ENCODE measurements around the gene THSD7A. TPM values are rescaled to one million over a fixed set of nuclear protein-coding genes. Genes with fewer than 3 reads are reported as not detected.

Gene THSD7A
- total RNA-seq, 2 experiments from 2014 or later: not detected

DNA sequence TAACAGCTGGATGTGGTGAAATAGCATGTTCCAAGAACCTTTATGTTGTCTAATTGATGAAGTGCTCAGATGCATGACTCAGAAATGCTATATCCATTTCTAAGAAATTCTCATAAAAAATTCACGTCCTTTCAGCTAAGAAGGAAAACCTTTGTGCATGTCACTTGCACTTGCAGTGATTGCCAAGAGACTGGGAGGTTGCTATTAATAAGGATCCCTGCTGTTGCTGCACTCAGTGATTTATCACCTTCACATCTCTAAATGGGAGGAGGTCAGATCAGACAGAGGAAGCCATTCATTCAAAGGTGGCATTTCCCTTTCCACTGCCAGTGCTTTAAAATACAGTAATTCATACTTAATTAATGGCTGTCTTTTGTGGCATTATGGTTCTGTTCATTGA lies 89.5 kb downstream of the THSD7A start:
- ChIA-PET CTCF (no interaction called here), POLR2A (no interaction called here)
- Mint-ChIP-seq H3K27ac (no peak overlapping the region), H3K27me3 (no peaks in the 10 kb centered on the region), H3K4me3 (no peak overlapping the region), H3K36me3 (no peaks in the 10 kb centered on the region), H3K4me1 (ENCODE audit: low read depth) (no peaks in the 10 kb centered on the region), H3K9me3 (peaks cover 2% of the 10 kb centered on the region)
- intact Hi-C loops (cut with micrococcal nuclease): no loop called here
- DNase-seq: no peak

DNA sequence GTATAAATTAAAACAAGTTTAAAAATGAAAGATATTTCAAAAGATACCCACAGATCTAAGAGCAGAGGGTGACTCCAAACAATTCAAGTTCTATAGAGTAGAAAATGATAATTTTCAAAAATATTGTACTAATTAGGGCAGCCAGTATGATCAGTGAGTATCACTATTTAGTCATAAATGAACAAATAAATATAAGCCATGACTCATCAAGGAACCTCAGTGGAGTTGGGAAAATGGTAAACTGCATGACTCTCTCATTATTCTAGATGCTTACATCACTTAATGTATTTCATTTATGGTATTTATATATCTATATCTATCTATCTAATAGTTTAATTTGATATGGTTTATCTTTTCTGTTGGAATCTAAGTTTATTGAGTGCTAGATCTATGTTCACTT lies 94.3 kb downstream of the THSD7A start:
- Mint-ChIP-seq H3K27ac (no peak overlapping the region), H3K4me3 (no peak overlapping the region), H3K27me3 (no peaks in the 10 kb centered on the region), H3K4me1 (ENCODE audit: low read depth) (no peaks in the 10 kb centered on the region), H3K9me3 (no peaks in the 10 kb centered on the region), H3K36me3 (no peaks in the 10 kb centered on the region)
- intact Hi-C loops (cut with micrococcal nuclease): no loop called here
- ChIA-PET POLR2A (no interaction called here), CTCF (no interaction called here)
- no peak for DNase-seq

DNA sequence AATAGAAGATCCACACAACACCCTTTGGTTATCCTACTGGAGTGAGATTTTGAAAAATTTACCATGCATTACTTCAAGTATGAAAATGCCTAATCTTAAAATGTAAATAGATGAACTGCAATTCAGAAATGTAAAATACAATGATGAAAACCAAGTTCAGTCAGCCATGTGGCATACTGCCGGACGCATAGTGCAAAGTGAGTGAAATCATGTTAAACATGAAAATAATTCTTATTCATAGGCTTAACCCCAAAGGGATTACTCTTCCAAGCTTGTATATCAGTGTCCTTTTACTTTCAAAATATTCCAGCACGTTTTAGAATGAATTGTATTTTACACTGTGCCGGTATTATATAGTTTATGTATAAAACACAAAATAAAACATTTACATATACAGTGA lies 99.8 kb downstream of the THSD7A start:
- Mint-ChIP-seq H3K4me1 (ENCODE audit: low read depth) (no peaks in the 10 kb centered on the region), H3K27ac (no peak overlapping the region), H3K36me3 (no peaks in the 10 kb centered on the region), H3K27me3 (no peaks in the 10 kb centered on the region), H3K4me3 (no peak overlapping the region), H3K9me3 (no peaks in the 10 kb centered on the region)
- POLR2A ChIA-PET: no interaction called here
- no peak for DNase-seq
- CTCF ChIA-PET: no interaction called here
- intact Hi-C loops (cut with micrococcal nuclease): no loop called here

DNA sequence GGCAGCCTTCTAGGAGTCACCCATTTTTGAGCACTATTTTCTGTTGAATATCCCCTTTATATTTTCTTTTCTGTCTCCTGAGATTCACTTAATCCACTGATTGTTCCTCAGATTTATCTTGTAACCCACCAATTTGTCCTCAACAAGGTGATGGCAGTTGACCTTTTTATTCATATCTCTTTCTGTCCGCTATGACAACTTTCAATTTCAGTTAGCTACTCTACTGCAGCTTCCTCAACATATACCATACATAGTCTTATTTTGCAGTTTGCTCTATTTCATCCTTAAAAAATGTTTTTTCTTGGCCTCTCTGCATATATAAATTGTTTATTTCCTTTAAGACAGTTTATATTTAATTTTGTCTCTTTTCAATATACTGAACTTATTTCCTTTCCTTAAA lies 101.3 kb downstream of the THSD7A start:
- ChIA-PET POLR2A (no interaction called here), CTCF (no interaction called here)
- DNase-seq: no peak
- no peaks in the 10 kb centered on the region for H3K36me3 Mint-ChIP-seq
- no peak overlapping the region for H3K27ac Mint-ChIP-seq
- intact Hi-C loops (cut with micrococcal nuclease): no loop called here
- no peaks in the 10 kb centered on the region for H3K27me3 Mint-ChIP-seq
- no peaks in the 10 kb centered on the region for H3K4me1 Mint-ChIP-seq (ENCODE audit: low read depth)
- no peaks in the 10 kb centered on the region for H3K9me3 Mint-ChIP-seq
- no peak overlapping the region for H3K4me3 Mint-ChIP-seq

DNA sequence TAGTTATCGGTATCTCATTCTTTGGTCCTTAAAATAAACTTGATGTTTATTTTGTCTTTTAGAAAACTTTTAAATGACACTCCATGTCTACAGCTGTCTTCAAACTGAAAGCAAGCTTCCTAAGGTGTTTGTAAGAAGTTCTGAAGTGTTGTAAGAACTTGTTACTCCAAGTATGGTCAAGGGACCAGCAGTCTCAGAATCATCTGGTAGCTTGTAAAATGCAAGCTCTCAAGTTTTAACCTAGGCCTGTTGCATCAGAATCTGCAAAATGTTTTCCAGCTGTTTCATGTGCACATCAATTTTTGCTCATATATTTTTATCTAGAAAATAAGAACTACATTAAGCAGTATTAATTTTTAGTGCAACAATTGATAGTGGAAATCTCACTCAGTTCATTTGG lies 104.1 kb downstream of the THSD7A start:
- Mint-ChIP-seq H3K27ac (no peak overlapping the region), H3K4me3 (no peak overlapping the region), H3K36me3 (no peaks in the 10 kb centered on the region), H3K27me3 (no peaks in the 10 kb centered on the region), H3K9me3 (no peaks in the 10 kb centered on the region), H3K4me1 (ENCODE audit: low read depth) (no peaks in the 10 kb centered on the region)
- ChIA-PET CTCF (no interaction called here), POLR2A (no interaction called here)
- intact Hi-C loops (cut with micrococcal nuclease): no loop called here
- no peak for DNase-seq

DNA sequence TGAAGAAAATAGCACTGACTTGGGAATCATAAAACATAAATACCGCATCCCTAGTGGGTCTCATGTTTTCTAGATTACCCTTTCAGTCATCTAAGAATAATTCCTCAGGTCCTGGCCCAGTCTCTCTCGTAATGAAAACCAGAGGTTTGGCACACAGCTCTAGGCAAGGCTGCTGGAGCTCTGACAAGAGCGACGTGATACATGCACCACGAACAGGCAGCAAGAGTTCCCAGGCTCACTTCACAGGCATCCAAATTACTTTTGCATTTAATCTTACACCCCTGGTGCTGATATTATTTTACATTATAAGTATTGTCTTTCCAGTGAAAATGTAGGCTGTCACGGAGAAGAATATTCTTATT lies 105.2 kb downstream of the THSD7A start:
- Mint-ChIP-seq H3K27ac (no peak overlapping the region), H3K9me3 (no peaks in the 10 kb centered on the region), H3K4me3 (no peak overlapping the region), H3K27me3 (no peaks in the 10 kb centered on the region), H3K36me3 (no peaks in the 10 kb centered on the region), H3K4me1 (ENCODE audit: low read depth) (no peaks in the 10 kb centered on the region)
- ChIA-PET POLR2A (no interaction called here), CTCF (no interaction called here)
- DNase-seq: no peak
- intact Hi-C loops (cut with micrococcal nuclease): no loop called here

DNA sequence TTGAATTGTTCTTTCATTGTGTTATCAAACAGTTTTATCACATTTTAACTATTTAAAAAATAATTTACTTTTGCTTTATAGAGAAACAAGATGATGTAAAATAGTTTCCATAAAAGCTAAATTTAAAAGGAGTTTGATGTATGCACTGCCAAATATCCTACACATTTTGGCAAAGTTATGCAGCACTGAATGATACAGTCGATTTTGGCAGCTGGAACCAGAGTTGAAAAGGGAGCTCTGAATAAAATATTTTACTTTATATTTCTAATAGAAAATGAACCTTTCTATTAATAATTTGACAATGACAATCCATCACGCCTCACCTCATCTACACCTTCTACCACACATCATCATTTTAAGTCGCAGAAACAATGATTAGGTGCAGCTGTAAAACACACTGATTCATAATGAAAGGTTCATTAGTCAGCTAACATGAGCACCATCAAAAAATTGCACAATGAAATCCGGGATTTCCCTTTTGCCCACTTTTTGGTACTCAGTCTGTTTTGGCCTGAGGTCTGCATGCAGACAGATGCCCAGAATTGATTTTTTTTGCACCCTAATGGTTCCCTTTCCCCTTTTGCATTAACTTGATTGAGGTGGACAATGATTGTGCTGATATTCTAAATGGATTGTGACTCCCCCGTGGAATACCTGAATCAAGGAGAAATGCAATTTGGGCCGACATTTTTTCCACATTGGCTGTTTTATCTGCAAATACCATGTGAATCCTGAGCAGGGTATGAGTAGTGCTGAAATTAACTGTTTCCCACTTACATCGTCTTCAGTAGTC lies 105.8 kb downstream of the THSD7A start:
- Mint-ChIP-seq H3K4me1 (ENCODE audit: low read depth) (no peaks in the 10 kb centered on the region), H3K27me3 (no peaks in the 10 kb centered on the region), H3K9me3 (no peaks in the 10 kb centered on the region), H3K36me3 (no peaks in the 10 kb centered on the region), H3K4me3 (no peak overlapping the region), H3K27ac (no peak overlapping the region)
- intact Hi-C loops (cut with micrococcal nuclease): no loop called here
- DNase-seq: no peak
- ChIA-PET CTCF (interaction anchor here (0.8 kb wide), 1 partner anchor 13 kb away, joined by 3 read pairs; no protein-coding TSS in a partner anchor), POLR2A (no interaction called here)

DNA sequence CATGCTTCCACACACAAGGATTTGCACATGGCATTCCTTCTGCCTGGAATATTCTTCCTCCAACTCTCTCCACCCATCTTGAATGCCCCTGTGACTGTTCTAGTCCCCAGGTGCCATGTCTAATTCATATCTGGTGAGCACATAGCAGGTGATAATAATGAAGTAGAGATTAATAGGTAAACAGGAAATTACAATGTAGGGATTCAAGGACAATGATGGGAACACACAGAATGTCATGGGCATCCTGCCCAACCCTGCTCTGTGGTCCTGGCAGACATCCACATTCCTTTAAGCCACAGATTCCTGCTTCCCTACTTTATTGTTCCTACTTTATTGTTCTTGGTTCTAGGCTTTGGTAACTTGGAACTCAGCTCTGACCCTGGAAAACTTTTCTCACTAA lies 115.8 kb downstream of the THSD7A start:
- intact Hi-C loops (cut with micrococcal nuclease): no loop called here
- POLR2A ChIA-PET: no interaction called here
- H3K27ac Mint-ChIP-seq: no peak overlapping the region
- no peaks in the 10 kb centered on the region for H3K4me1 Mint-ChIP-seq (ENCODE audit: low read depth)
- DNase-seq: no peak
- no peaks in the 10 kb centered on the region for H3K27me3 Mint-ChIP-seq
- no peaks in the 10 kb centered on the region for H3K36me3 Mint-ChIP-seq
- H3K4me3 Mint-ChIP-seq: no peak overlapping the region
- CTCF ChIA-PET: no interaction called here
- H3K9me3 Mint-ChIP-seq: no peaks in the 10 kb centered on the region

DNA sequence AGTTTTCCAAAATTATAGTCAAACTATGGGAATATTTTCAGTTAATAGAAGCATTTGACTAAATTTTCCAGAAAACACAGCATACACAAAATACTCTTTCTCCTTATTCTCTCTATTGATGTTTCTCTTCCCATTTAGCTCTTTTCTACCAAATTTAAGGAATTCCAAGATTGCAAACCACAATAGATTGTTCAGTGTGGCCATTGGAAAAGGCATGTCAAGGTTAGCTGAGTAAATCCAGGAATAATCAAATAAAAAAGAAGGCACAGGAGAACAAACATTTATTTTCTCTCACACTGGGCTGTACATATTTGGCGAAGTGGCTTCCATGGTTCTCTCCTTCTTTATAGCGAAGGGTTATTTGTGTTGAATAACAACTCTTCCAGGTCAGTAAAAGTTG lies 117.3 kb downstream of the THSD7A start:
- Mint-ChIP-seq H3K4me3 (no peak overlapping the region), H3K27ac (no peak overlapping the region), H3K9me3 (no peaks in the 10 kb centered on the region), H3K4me1 (ENCODE audit: low read depth) (no peaks in the 10 kb centered on the region), H3K27me3 (no peaks in the 10 kb centered on the region), H3K36me3 (no peaks in the 10 kb centered on the region)
- ChIA-PET POLR2A (no interaction called here), CTCF (no interaction called here)
- DNase-seq: no peak
- intact Hi-C loops (cut with micrococcal nuclease): no loop called here

DNA sequence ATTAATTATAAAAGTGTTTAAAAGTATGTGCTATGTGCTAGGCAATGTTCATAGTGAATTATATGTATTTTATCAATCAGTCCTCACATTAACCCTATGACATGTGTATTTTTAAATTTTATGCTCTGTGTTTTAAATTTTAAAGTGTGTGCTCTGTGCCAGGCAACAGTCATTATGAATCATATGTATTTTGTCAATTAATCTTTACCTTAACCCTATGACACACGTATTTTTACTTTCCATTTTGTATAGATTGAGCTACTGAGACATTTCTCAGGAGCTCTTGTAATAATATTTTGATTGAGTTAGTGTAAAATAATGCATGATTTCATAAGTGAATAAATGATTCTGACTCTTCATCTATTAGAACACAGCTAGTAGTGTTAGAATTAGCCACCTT lies 117.8 kb downstream of the THSD7A start:
- POLR2A ChIA-PET: no interaction called here
- no peak for DNase-seq
- Mint-ChIP-seq H3K4me1 (ENCODE audit: low read depth) (no peaks in the 10 kb centered on the region), H3K27me3 (no peaks in the 10 kb centered on the region), H3K27ac (no peak overlapping the region), H3K36me3 (no peaks in the 10 kb centered on the region), H3K9me3 (no peaks in the 10 kb centered on the region), H3K4me3 (no peak overlapping the region)
- intact Hi-C loops (cut with micrococcal nuclease): no loop called here
- CTCF ChIA-PET: no interaction called here

DNA sequence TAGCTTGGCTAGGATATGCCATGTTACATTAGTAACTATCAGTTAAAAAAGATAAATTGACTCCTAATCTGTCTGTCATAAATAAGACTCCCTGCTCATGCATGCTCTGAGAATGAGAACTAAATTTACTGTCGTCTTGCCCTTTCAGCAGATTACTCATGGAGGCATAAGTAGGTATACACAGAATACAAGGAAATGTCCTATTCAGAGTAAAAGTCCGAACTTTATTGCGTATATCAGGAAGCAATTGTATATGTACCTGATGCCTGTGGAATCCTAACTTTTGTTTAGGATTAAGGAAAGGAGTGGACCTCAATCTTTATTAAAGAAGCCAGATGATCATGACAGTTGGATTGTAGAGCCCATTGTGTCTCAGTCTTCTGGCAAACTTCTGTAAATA lies 118.6 kb downstream of the THSD7A start:
- Mint-ChIP-seq H3K27me3 (no peaks in the 10 kb centered on the region), H3K4me1 (ENCODE audit: low read depth) (no peaks in the 10 kb centered on the region), H3K4me3 (no peak overlapping the region), H3K9me3 (no peaks in the 10 kb centered on the region), H3K27ac (no peak overlapping the region), H3K36me3 (no peaks in the 10 kb centered on the region)
- ChIA-PET CTCF (no interaction called here), POLR2A (no interaction called here)
- intact Hi-C loops (cut with micrococcal nuclease): no loop called here
- DNase-seq: no peak

DNA sequence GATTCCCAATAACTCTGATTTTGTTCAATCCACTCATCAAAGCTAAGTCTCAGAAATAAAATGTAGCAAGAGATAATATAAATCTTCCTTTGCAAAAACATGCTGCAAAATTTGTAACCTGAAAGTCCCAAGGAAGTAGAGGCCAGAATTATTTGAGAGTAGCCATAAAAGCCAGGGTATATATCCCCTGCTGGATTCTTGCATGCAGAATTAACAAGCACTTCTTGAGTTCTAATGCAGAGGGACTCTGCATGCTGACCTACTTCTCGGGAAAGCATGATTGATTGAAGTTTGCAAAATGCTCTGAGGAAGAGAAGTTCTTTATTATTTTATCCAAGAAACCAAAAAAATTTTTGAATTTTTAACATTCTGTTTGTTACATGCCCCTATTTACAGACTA lies 121.6 kb downstream of the THSD7A start:
- Mint-ChIP-seq H3K9me3 (no peaks in the 10 kb centered on the region), H3K27ac (no peak overlapping the region), H3K4me1 (ENCODE audit: low read depth) (no peaks in the 10 kb centered on the region), H3K36me3 (no peaks in the 10 kb centered on the region), H3K4me3 (no peak overlapping the region), H3K27me3 (no peaks in the 10 kb centered on the region)
- ChIA-PET CTCF (no interaction called here), POLR2A (no interaction called here)
- no peak for DNase-seq
- intact Hi-C loops (cut with micrococcal nuclease): no loop called here

DNA sequence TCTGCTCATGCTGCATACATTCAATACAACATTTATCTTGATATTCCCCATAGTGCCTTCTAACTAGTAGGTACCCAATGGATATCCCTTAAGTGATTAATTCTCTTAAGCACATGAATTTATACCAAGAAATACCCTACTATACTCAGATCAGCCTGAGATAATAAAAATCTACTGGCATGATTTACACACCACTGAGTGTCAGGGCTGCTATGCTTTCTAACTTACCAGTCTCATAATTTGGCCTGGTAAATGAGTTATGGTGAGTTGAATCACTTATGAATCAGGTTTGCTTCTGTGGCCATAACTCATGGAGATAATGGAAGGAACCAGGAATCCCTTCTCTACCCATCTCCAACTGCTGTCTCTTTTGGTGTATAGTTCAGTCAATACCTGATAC lies 122.8 kb downstream of the THSD7A start:
- Mint-ChIP-seq H3K36me3 (no peaks in the 10 kb centered on the region), H3K4me3 (no peak overlapping the region), H3K27ac (no peak overlapping the region), H3K27me3 (no peaks in the 10 kb centered on the region), H3K9me3 (no peaks in the 10 kb centered on the region), H3K4me1 (ENCODE audit: low read depth) (no peaks in the 10 kb centered on the region)
- ChIA-PET POLR2A (no interaction called here), CTCF (no interaction called here)
- intact Hi-C loops (cut with micrococcal nuclease): no loop called here
- DNase-seq: no peak
